ENCODE data around the gene OOSP4A.
"Not testable (repeated sequence)": the region's sequence is repeated elsewhere in the genome, so short reads cannot be mapped to it uniquely, and the experiment has no call there.

Gene OOSP4A

DNA sequence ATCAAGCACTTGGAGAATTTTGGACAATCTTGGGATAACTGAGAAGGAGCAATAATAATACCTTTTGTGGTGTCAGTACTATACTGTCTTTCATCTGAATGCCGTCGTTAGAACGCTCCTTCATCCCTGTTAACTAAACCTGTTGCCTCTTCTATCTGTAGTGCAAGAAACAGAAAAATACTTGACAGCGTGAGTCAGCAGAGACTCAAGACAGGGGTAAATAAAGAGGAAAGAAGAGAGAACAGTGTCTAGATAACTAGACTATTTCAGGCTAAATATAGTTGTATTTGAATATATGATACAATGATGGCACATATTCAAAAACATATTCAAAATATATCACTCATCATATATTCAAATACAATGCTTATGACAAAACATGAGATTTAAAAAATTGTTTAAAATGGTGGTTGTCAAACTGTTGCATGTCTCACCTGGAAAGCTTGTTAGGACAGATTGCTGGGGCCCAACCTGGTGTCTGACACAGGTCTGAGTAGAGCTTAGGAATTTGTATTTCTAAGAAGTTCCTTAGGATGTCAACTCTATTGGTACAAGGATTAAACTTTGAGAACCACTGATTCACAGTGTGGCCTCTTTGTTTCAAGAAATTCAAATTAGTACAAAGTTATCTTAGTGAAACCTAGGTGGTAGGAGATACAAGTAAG lies 17.4 kb downstream of the OOSP4A start:
- no peak for DNase-seq

DNA sequence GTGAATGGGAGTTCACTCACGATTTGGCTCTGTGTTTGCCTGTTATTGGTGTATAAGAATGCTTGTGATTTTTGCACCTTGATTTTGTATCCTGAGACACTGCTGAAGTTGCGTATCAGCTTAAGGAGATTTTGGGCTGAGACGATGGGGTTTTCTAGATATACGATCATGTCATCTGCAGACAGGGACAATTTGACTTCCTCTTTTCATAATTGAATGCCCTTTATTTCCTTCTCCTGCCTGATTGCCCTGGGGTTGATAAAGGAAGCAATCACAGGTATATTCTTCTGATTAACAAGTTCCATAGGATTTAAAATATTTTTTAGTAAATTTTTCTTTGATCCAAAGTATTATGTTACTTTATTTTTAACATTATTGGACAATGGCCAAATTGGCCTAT lies 18.2 kb downstream of the OOSP4A start:
- not testable (repeated sequence) for DNase-seq

DNA sequence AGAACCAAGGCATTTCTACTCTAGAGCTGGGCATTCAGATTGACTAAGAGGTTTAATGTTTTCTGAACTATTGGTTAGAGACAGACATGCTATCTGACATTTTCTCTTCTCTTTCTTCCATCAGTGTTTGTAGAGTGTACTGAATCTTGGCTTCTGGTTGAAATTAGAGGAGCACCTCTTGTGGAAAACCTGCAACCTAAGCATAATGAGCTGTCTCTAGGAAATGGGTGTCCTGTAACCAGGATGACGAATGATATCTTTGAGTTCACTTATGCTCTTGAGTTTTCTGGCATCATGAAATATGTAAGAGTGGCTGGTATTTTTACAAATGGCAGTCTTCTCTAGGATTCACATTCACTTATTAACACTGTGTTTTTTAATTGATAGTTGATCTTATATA lies 19.4 kb downstream of the OOSP4A start:
- DNase-seq = no peak

DNA sequence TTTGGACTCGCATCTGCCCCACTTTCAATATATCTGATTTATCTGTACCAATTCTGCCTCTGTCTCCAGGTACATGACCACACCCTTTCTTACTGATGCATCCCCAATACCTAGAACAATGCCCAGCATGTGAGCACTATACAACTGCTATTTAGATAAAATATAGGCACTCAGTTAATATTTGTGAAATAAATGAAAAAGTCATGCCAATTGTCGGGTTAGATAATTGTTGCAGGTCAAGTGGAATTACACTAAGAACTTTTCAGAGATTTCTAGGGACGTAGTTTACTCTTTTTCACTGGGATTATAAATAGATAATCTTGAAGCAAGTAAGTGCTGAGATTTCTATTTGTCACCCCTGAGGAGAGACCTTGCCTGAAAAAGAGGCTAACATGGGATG lies 20.5 kb downstream of the OOSP4A start:
- no peak for DNase-seq

DNA sequence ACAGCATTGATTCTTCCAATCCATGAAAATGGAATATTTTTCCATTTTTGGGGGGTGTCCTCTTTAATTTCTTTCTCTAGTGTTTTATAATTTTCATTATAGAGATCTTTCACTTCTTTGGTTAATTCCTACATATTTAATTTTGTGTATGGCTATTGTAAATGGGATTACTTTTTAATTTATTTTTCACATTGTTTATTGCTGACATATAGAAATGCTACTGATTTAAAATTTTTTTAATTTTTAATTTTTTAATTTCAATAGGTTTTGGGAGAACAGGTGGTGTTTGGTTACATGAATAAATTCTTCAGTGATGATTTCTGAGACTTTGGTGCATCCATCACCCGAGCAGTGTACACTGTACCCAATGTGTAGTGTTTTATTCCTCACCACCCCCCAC lies 26.6 kb downstream of the OOSP4A start:
- DNase-seq = no peak

DNA sequence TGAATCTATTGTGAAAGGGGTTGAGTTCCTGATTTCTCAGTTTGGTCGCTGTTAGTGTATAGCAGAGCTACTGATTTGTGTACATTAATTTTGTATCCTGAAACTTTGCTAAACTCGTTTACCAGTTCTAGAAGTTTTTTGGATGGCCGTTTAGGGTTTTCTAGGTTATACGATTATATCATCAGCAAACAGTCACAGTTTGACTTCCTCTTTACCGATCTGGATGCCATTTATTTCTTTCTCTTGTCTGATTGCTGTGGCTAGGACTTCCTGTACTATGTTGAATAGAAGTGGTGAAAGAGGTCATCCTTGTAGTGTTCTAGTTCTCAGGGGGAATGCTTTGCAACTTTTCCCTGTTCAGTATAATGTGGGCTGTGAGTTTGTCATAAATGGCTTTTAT lies 28.6 kb downstream of the OOSP4A start:
- DNase-seq = no peak

DNA sequence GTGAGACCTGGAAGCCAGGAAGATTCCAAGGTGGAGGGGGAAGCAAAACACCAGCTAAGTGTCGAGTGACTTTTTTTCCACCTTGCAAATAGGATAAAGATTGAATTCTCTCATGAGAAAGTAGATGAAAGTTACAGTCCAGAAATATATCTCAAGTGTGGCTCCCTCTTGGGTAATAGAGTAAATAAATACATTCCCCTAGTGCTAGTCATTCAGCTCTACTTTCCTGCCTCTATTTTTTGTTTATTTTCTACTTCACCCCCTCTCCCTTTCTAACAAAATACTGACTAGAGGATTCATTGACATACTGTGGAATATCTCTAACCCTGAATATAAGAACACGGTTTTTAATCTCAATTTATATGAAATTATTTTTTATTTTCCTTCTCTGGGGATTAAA lies 34.0 kb downstream of the OOSP4A start:
- no peak for DNase-seq

DNA sequence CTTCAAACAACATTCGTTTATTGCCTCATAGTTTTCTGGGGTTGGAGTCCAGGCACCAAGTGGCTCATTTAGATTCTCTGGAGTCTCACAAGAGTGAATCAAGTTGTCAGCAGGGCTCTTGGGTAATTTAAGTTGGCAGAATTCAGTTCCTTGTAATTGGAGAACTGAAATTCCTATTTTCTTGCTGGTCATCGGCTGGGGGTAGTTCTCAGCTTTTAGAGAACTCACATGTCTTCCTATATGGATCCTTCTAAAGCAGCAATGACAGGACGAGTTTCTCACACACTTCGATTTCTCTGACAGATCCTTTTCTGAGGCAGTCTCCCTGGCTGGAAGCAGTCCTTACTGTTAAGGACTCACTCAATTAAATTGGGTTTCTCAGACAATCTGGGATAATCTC lies 35.9 kb downstream of the OOSP4A start:
- no peak for DNase-seq

DNA sequence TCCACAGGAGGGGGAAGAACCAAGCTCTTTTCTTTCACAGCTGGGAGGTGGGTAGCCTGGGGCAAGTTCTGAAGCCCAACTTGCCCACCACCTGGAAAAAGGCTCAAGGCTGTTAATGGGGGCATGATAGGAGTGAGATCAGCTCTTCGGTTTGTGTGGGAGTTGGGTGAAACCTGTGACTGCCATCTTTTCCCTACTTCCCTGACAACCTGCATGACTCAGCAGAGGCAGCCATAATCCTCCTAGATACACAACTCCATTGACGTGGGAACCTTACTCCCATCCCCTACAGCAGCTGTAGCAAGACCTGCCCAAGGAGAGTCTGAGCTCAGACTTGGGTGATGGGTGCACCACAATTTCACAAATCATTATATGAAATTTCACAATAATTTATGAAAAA lies 39.9 kb downstream of the OOSP4A start:
- DNase-seq = no peak

DNA sequence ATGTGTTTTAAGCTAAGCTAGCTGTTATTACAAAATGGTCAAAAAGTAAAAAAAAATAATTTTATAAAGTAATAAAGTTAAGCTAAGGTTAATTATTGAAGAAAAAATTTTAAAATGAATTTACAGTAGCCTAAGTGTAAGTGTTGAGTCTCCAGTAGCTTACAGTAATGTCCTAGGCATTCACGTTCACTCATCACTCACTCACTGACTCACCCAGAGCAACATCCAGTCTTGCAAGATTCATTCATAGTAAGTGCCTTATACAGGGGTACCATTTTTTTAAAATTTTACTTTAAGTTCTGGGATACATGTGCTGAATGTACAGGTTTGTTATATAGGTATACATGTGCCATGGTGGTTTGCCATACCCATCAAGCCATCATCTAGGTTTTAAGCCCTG lies 41.5 kb downstream of the OOSP4A start:
- no peak for DNase-seq

DNA sequence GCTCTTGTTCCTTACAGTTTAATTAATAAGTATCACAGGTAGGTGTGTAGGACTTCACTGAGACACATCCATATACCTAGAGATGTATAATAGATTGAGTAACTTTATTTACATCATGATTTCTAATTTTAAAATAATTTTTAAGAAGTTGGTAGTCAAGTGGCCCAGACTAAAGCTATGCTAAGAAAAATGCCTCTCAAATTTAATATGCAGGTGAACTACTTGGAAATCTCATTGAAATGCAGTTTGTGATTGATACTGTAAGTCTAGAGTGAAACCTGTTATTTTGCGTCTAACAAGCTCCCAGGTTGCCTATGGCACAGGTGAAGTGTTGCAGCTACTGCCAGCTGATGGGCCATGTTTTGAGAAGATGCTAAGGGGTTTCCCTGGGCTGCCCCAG lies 53.0 kb downstream of the OOSP4A start, which contains the start of gene OOSP4B:
OOSP4B (plus strand) TSS at position 301 of the 400 bp plus-strand sequence.
- DNase-seq = no peak

DNA sequence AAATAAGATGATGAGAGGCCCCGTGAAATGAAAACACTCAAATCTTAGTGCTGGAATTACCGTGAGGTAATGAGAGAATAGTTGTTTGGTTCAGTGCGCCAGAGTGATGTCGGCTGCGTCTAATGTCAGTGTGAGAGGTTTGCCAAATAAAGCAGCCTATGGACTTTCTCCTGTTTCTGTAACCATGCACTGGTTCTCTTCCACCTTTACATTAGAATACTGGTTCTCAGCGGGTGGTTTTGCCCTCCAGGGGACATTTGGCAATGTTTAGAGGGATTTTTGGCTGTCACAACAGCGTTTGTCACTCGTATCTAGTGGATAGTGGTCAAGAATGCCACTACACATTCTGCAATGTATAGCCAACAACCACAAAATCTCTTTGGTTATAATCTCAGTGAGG lies 54.2 kb downstream of the OOSP4A start:
- DNase-seq = no peak

All from C1 segment of cervical spinal cord (tissue), 14 donors.